NOMO-1 treated with DMSO at 0.1 percent for 48 hours (cell line): Measurements from ENCODE around the gene EFR3B.
A peak's percentile ranks its signal among the peaks of the same experiment; 100 is the strongest.
"Not testable (repeated sequence)": the region's sequence is repeated elsewhere in the genome, so short reads cannot be mapped to it uniquely, and the experiment has no call there.

Source experiments
- DNase-seq: peaks from one replicate; lab custom pipeline; 2025; ENCODE audit not compliant: unreplicated experiment; lab: John Stamatoyannopoulos, UW

The EFR3B gene, protein sequence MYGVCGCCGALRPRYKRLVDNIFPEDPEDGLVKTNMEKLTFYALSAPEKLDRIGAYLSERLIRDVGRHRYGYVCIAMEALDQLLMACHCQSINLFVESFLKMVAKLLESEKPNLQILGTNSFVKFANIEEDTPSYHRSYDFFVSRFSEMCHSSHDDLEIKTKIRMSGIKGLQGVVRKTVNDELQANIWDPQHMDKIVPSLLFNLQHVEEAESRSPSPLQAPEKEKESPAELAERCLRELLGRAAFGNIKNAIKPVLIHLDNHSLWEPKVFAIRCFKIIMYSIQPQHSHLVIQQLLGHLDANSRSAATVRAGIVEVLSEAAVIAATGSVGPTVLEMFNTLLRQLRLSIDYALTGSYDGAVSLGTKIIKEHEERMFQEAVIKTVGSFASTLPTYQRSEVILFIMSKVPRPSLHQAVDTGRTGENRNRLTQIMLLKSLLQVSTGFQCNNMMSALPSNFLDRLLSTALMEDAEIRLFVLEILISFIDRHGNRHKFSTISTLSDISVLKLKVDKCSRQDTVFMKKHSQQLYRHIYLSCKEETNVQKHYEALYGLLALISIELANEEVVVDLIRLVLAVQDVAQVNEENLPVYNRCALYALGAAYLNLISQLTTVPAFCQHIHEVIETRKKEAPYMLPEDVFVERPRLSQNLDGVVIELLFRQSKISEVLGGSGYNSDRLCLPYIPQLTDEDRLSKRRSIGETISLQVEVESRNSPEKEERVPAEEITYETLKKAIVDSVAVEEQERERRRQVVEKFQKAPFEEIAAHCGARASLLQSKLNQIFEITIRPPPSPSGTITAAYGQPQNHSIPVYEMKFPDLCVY

DNA sequence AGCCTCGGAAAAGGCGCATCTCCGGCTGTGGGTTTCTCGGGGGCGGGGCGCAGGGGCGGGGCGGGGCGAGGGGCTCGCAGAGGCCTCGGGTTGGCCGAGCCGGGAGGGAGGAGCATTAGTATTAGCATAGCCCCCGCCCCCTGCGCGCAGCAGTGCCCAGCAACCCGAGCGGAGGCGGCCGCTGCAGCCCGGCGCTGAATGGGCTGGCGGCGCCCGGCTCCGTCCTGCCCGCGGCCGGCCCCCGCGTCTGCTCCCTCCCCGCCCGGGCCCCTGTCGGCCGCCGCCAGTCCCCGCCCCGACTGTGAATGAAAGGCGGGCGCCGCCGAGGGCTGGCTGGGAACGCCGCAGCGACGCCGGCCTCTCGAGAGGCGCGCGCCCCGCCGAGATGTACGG lies at the start of gene EFR3B:
EFR3B (plus strand) TSS at position 149 of the 393 bp plus-strand sequence; CDS start at position 386, 237 bp downstream.
- DNase-seq: peak; percentile 96

DNA sequence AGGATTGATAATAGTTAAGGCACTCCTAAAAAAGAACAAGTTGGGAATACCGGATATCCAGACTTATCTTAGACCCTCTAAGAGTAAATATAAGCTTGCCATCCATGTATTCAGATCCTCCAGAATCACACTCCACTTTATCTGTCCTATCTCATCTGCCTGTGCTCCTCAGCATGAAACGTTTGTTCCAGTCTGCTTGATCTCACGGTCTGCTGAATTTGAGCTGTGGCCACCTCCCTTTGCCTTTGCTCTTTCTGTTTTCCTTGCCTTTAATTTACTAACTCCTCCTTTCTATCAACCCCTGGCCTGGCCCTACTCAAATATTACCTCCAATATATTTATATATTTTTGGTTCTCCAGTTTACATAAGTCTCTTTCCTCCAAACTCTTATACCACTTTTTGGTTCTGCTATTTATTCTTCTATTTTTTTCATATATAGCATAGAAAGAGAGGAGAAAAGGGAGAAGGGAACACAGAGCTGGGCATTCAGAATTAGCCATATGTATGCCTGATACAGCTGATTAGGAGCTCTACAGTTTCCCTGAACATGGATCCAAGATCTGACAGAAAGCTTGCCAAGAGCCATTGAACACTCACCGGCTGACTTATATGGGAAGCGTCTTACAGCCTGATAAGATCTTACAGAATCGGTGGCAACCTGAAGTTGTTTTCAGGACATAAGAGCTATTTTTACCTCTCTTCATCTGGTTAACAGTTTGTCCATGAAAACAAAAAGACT lies 48.3 kb upstream of the EFR3B start:
- DNase-seq: no peak

DNA sequence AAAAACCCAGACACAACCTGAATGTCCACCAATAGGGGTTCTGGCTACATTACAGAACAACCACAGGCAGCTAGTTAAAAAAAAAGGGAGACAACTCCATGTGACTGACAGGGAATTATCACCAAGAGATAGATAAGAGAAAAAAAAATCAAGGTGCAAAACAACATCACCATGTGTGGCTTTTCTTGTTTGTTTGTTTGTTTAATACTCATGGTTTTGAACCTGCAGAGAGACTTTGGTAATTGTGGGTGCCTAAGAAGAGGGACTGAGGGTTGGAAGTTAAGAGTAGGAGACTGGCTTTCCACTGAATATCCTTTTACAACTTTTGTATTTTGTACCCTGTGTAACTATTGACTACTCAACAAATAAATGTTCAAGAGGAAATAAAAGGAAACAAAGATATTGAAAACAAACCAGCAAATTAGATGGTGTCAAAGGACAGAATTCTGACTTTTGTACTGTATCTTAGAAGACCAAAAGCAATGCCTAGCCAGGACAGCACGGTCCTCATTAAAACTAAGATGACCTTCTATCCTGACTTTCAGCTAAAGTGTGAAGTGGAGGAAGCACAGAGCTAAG lies 47.6 kb upstream of the EFR3B start:
- DNase-seq: no peak

DNA sequence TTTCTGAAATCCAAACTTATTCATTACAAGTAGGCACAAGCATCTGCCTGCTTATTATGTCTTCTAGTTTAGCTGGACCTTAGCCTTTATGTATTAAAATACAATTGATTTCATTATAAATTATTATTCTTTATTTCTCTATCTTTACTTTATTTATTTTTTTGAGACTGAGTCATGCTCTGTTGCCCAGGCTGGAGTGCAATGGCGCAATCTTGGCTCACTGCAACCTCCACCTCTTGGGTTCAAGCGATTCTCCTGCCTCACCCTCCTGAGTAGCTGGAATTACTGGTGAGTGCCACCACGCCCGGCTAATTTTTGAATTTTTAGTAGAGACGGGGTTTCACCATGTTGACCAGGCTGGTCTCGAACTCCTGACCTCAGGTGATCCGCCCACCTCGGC lies 42.8 kb upstream of the EFR3B start:
- DNase-seq: not testable (repeated sequence)

DNA sequence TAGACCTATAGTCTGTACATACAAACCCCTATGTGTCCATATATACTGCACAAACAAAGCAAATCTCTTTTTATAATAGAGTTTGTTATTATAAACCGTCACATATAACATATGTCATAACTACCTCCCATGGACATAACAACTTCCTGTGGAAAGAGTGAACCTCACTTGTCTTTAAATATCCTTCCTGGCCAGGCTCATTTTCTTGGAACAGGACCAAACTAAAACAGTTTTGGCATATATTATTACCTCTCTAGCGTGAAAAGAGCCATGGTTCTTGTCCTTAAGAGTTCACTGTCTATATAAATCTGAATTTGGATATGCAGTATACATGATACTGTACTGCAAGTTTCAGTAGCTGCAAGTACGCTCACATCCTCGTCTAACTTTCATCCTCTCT lies 41.8 kb upstream of the EFR3B start:
- DNase-seq: no peak

DNA sequence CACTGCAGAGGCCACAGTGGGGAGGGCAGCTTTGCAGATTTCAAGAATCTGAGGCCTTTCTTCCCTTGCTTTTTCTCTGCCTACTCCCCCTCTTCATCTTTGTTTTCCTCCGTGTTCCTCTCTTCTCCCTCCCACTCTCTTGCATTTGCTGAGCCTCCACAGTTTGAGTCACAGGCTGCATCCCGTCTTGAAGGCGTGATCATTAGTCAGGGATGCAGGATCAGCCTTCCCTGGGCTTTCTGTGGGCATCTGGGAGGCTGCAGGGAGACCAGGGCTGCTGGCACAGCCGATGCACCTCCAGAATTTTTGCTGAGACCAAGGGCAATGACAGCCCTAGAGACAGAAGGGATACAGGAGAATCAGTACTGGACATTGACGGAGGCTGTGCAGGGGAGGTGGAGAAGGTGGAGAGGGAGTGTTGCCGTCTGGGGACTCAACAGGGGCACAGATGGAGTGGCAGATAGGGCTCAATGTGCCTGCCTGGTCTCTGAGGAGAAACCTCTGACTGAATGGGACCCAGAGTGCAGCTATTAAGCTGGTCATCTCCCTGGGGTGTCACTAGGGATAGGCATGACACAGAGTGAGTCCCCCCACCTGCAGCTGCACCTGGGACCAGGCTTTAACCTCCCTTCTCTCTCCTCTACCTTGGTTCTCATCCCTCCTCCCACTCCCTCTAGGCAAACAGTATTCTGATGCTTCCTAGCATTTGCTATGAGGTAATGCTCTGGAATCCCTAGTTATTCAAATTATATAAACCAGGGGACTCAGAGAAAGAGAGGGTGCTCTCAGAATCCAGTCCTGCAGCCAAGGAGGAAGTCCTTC lies 41.2 kb upstream of the EFR3B start:
- DNase-seq: no peak

DNA sequence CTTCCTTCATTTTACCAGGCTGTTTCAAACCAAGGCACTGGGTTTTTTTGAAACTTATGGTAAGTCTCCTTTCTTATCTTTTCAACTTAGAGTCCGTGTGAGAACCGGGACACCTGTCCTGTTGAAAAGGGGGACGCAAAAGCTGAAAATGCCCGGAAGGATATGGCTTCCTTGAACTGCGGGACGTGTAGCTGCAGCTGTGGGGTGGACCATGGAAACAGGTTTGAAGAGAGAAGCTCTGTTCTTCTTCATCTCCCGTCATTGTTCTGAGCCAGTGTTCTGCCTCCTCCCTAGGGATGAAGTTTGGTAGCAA lies 40.6 kb upstream of the EFR3B start:
- DNase-seq: no peak

DNA sequence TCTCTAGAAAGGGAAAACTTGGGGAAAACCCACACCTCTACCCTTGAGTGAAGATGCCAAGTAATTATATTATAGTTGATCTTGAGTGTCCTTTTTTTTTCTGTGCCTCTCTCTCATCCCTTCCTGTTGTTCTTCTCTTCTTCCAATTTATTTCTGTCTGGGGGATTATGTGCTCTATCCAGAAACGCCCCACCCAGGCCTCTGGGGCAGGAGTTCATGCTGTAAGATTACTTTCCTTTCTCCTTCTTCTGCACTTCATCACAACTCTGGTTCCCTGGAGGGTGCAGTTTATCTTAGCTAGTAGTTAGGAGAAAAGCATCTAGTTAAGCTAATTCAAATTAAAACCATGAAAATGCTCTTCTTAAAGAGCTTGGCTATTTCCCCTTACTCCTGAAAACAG lies 39.8 kb upstream of the EFR3B start:
- DNase-seq: no peak

DNA sequence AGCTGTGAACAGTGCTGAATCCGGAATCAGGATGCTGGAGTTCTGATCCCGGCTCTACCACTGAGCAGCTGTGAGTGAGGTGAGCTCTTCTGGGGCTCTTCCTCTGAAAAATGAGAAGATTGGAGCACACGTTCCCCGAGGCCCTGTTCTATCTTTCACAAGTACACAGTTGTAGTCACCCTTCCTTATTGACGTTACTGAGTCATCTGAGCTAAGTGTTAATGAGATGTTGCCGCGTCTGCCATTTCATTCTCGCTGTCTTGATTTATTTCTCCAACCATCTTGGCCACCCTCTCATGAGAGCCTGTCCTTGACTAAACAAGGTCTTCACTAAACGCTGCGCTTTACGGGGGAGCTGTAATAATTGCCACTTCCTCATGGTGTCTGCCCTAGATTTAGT lies 31.9 kb upstream of the EFR3B start:
- DNase-seq: peak; percentile 80

DNA sequence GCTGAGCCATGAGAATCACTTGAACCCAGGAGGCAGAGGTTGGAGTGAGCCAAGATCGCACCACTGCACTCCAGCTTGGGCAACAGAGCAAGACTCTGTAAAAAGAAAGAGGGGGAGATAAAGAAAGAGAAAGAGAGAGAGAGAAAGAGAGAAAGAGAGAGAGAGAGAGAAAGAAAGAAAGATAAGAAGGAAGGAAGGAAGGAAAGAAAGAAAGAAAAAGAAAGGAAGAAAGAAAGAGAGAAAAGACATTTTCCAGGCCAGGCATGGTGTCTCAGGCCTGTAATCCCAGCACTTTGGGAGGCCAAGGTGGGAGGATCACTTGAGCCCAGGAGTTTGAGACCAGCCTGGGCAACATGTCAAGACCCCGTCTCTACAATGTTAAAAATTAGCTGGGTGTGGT lies 30.5 kb upstream of the EFR3B start:
- not testable (repeated sequence) for DNase-seq

DNA sequence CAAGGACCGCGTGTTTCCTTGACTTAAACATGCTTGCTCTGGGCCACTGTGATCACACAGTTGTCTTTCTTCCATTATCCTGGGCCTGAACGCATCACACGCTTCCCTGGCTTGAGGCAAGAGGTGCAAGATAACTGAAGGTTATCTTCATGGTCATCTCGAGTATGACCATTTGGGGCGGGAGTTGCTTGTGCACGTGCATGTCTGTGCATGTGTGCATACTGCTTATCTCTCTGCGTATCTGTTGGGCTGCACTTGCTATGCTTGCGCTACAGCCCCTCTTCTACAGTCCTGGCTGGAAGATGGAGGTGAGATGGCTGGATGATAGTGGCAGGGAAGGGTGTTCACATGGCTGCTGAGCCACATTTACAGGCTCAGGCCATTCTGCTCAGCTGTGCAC lies 27.2 kb upstream of the EFR3B start:
- DNase-seq: no peak

DNA sequence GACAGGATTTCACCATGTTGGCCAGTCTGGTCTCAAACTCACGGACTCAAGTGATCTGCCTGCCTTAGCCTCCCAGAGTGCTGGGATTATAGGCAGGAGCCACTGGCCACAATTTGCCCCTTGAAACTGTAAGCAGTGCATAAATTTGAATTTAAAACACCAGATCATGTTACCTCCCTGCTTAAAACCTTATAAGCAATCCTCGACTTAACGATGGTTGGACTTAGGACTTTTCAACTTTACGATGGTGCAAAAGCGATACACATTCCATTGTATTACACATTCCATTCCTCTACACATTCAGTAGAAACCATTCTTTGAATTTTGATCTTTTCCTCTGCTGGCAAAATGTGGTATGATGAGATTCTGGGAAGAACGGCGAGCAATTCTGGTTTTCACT lies 23.2 kb upstream of the EFR3B start:
- no peak for DNase-seq

DNA sequence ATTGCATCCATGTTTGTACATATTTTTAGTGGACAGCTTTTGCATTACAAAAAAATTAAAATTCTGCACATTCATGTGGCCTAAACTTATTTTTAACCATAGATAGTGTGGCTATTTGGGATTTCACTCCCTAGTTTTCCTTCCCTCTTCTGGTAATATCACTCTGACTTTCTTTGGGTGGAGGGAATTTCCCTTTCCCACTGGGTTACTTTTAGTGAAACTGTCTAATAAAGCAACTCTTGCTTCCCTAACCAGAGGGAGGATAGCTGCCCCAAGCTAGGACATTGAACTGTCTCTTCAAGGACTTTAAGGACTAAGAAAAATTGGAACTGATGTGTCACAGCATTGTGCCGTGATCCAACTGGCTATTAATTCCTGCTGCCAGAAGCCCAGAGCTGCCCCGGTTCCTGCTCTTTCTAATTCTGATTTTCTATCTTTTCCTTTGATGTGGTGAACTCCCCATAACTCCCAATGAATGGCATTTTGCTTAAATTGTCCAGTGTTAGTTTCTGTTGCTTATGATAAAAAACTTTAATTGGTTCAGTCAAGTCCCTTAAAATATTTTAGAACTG lies 20.0 kb upstream of the EFR3B start:
- DNase-seq: no peak

DNA sequence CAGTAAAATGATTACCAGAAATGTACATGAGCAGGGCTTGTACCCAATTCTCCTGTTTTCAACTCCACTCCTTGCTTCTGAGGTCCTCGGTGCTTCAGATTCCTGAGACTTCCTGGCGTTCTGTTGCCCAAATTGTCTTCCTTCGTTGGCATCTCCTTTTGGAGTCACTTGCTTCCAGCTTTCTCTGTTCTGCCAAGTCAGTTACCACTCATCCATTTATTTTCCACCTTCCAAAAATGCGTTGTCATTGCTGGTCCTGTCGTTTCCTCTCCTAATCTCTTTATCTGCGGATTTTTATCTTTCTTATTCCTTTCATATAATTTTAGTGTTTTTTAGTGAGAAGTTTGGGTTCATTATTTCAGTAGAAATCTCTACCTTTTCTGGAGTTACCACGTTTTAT lies 18.5 kb upstream of the EFR3B start:
- DNase-seq: no peak

DNA sequence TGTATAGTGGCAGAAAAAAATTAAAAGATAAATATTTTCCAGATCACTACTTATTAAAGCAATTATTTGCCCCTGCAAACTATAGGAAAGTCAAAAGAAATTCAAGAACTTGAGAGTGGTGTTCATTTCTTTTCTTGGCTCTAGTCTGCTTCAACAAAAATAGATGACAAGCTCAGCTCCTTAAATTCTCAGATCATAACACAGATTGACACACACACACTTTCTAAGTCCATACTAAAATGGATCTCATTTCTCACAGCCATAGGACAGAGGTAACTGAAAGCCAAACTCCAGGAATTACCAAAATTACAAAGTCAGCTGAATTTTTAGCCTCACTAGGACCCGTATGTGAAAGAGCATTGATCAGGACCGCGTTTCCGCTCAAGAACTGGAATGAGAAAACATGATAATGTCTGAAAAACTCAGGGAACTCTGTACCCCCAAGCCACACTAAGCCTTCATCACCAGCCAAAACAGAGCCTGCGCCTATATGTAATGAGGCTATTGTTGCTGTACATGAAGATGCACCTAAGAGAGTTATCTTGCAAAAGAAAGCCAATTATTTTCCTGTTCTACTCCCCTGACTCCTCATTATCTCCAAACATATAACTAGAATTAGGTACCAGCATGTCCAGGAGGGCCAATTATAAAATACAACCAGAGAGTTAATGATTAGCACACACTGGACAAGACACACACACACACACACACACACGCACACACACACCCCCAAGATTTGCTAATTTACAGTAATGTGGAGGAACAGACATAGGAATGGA lies 16.5 kb upstream of the EFR3B start:
- DNase-seq: no peak

DNA sequence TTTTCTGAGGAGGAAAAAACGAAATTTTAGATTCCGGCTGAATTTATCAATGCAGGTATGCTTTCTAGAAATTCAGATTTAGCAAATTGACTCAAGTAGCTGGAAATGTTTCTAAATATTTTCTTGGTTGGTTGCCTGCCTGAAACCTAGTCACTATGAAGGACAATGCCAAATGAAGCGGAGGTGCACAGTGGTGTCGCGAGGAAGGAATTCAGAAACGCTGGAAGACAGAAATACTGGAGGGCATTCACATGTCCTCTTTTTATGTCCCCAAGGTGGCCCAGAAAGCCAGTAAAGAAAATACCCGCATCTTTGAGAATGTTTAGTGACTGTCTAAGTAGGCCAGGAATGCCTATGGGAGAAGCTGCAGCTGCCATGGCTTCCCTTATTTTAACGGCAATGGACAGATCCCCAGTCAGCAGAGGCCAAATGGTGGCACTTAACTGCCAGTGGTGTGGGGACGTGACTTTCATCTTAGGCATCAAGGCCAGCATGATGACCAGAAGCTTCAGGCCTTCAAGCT lies 15.8 kb upstream of the EFR3B start:
- no peak for DNase-seq

DNA sequence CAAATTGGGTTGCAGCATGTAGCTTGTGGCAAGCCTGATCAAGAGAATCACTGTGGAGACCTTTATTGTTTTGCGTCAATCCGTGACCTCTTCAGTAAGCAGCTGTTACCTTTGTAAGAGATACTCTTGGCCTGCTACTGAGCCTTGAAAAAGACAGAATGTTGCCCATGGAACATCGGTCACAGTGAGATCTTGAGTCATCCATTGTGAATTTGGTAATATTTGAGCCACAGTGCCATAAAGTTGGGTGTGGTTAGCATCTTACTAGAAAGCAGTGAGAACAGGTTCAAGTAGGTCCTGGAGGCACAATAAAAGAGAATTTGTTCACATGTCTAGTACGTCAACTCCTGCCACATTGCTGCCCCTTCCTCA lies 12.7 kb upstream of the EFR3B start:
- DNase-seq: no peak

DNA sequence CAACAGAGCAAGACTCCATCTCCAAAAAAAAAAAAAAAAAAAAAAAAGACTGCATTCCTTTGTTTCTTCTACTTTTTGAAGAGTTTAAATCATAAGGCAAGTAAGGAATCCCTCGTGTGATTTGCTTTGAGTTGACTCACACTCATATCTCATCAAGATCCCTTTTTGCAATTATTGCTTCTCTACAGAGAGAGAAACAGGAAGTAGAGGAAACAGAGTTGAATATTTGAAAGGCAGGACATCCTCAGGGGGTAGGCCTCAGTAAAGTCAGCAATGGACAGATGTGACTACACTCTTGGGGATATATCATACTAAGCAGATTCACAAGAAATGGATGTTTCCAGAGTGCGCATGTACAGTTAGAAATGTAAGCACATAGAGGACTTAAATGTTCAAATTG lies 11.2 kb upstream of the EFR3B start:
- DNase-seq: peak; percentile 86

DNA sequence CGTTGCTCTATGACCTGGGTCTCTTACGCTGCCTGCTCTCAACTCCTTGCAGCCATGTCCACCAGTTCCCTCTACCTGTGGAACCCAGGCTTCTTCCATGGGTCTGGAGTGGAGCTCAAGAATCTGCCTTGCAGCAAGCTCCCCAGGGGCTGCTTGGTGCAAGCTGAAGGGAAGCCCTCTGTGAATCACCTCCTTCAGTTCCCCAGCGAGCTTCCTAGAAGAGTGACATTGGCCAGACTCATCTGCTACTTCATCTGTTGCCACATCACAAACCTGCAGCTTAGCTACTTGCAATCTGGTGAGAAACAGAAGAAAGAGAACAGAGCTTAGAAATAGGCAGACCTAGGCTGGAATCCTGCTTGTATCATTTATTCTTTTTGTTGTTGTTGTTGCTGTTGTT lies 9.8 kb upstream of the EFR3B start:
- DNase-seq: peak; percentile 91
